ENCODE data around the gene RNF150. TPM values are rescaled to one million over a fixed set of nuclear protein-coding genes. Genes with fewer than 3 reads are reported as not detected.
"Not testable (repeated sequence)": the region's sequence is repeated elsewhere in the genome, so short reads cannot be mapped to it uniquely, and the experiment has no call there.

RNF150 gene
- total RNA-seq (2012; rRNA removed) = under 0.01 and 1.1 TPM in 2 replicates

GRCh38 chr4:141133146-141133998, at the start of gene RNF150:
RNF150 (minus strand) TSS chr4:141133469.
- Histone ChIP-seq H3K4me2 (ENCODE audit: low read length) (peak within 1 kb of the TSS; percentile 95), H3K4me3 (ENCODE audit: low read length) (peak within 1 kb of the TSS; percentile 98), H3K27me3 (ENCODE audit: control insufficient read depth, insufficient read depth, low read length) (peaks cover 8% of the 10 kb centered on the region), H3K9me3 (replicated peaks; ENCODE audit: low read length) (no peaks in the 10 kb centered on the region), H3K4me1 (ENCODE audit: control insufficient read depth, insufficient read depth, low read length) (peaks cover 26% of the 10 kb centered on the region), H3K9ac (ENCODE audit: low read depth, low read length) (peak within 1 kb of the TSS; percentile 88), H3K36me3 (ENCODE audit: insufficient read depth, low read length) (no peaks in the 10 kb centered on the region)

GRCh38 chr4:141180991-141181761, 47.9 kb upstream of the RNF150 start:
- Histone ChIP-seq H3K36me3 (ENCODE audit: insufficient read depth, low read length) (no peaks in the 10 kb centered on the region), H3K9me3 (replicated peaks; ENCODE audit: low read length) (no peaks in the 10 kb centered on the region), H3K9ac (ENCODE audit: low read depth, low read length) (no peak overlapping the region), H3K27me3 (ENCODE audit: control insufficient read depth, insufficient read depth, low read length) (peaks cover 7% of the 10 kb centered on the region), H3K4me1 (ENCODE audit: control insufficient read depth, insufficient read depth, low read length) (no peaks in the 10 kb centered on the region), H3K4me3 (ENCODE audit: low read length) (no peak overlapping the region), H3K4me2 (ENCODE audit: low read length) (no peak overlapping the region)

GRCh38 chr4:141179474-141180373, 46.5 kb upstream of the RNF150 start:
- H3K27me3 ChIP-seq (ENCODE audit: control insufficient read depth, insufficient read depth, low read length) = peaks cover 7% of the 10 kb centered on the region
- no peaks in the 10 kb centered on the region for H3K9me3 ChIP-seq (replicated peaks; ENCODE audit: low read length)
- no peaks in the 10 kb centered on the region for H3K4me1 ChIP-seq (ENCODE audit: control insufficient read depth, insufficient read depth, low read length)
- no peak overlapping the region for H3K9ac ChIP-seq (ENCODE audit: low read depth, low read length)
- no peak overlapping the region for H3K4me2 ChIP-seq (ENCODE audit: low read length)
- H3K4me3 ChIP-seq (ENCODE audit: low read length) = no peak overlapping the region
- H3K36me3 ChIP-seq (ENCODE audit: insufficient read depth, low read length) = no peaks in the 10 kb centered on the region

GRCh38 chr4:141177171-141177570, 43.9 kb upstream of the RNF150 start:
- no peaks in the 10 kb centered on the region for H3K36me3 ChIP-seq (ENCODE audit: insufficient read depth, low read length)
- H3K4me3 ChIP-seq (ENCODE audit: low read length) = no peak overlapping the region
- H3K9ac ChIP-seq (ENCODE audit: low read depth, low read length) = no peak overlapping the region
- H3K27me3 ChIP-seq (ENCODE audit: control insufficient read depth, insufficient read depth, low read length) = peaks cover 7% of the 10 kb centered on the region
- H3K4me2 ChIP-seq (ENCODE audit: low read length) = no peak overlapping the region
- H3K9me3 ChIP-seq (replicated peaks; ENCODE audit: low read length) = no peaks in the 10 kb centered on the region
- H3K4me1 ChIP-seq (ENCODE audit: control insufficient read depth, insufficient read depth, low read length) = no peaks in the 10 kb centered on the region

- Histone ChIP-seq H3K4me1 (ENCODE audit: control insufficient read depth, insufficient read depth, low read length) (no peaks in the 10 kb centered on the region), H3K4me2 (ENCODE audit: low read length) (no peak overlapping the region), H3K4me3 (ENCODE audit: low read length) (no peak overlapping the region), H3K36me3 (ENCODE audit: insufficient read depth, low read length) (no peaks in the 10 kb centered on the region), H3K9me3 (replicated peaks; ENCODE audit: low read length) (no peaks in the 10 kb centered on the region), H3K9ac (ENCODE audit: low read depth, low read length) (no peak overlapping the region), H3K27me3 (ENCODE audit: control insufficient read depth, insufficient read depth, low read length) (no peaks in the 10 kb centered on the region)
These were observed 41.2 kb upstream of the RNF150 start for GRCh38 chr4:141174457-141174856.

- Histone ChIP-seq H3K9me3 (replicated peaks; ENCODE audit: low read length) (no peaks in the 10 kb centered on the region), H3K4me3 (ENCODE audit: low read length) (no peak overlapping the region), H3K4me1 (ENCODE audit: control insufficient read depth, insufficient read depth, low read length) (no peaks in the 10 kb centered on the region), H3K9ac (ENCODE audit: low read depth, low read length) (no peak overlapping the region), H3K4me2 (ENCODE audit: low read length) (no peak overlapping the region), H3K36me3 (ENCODE audit: insufficient read depth, low read length) (no peaks in the 10 kb centered on the region), H3K27me3 (ENCODE audit: control insufficient read depth, insufficient read depth, low read length) (no peaks in the 10 kb centered on the region)
These were observed 37.4 kb upstream of the RNF150 start for GRCh38 chr4:141170671-141171070.

GRCh38 chr4:141169391-141169790, 36.1 kb upstream of the RNF150 start:
- no peaks in the 10 kb centered on the region for H3K9me3 ChIP-seq (replicated peaks; ENCODE audit: low read length)
- no peaks in the 10 kb centered on the region for H3K4me1 ChIP-seq (ENCODE audit: control insufficient read depth, insufficient read depth, low read length)
- H3K9ac ChIP-seq (ENCODE audit: low read depth, low read length) = no peak overlapping the region
- H3K36me3 ChIP-seq (ENCODE audit: insufficient read depth, low read length) = no peaks in the 10 kb centered on the region
- no peak overlapping the region for H3K4me3 ChIP-seq (ENCODE audit: low read length)
- no peak overlapping the region for H3K4me2 ChIP-seq (ENCODE audit: low read length)
- H3K27me3 ChIP-seq (ENCODE audit: control insufficient read depth, insufficient read depth, low read length) = peaks cover 6% of the 10 kb centered on the region

GRCh38 chr4:141165001-141165400, 31.7 kb upstream of the RNF150 start:
- H3K4me1 ChIP-seq (ENCODE audit: control insufficient read depth, insufficient read depth, low read length); H3K9me3 ChIP-seq (replicated peaks; ENCODE audit: low read length); H3K9ac ChIP-seq (ENCODE audit: low read depth, low read length): not testable (repeated sequence)

GRCh38 chr4:141159027-141159426, 25.8 kb upstream of the RNF150 start:
- peaks cover under 1% of the 10 kb centered on the region for H3K27me3 ChIP-seq (ENCODE audit: control insufficient read depth, insufficient read depth, low read length)
- H3K9me3 ChIP-seq (replicated peaks; ENCODE audit: low read length) = no peaks in the 10 kb centered on the region
- no peak overlapping the region for H3K9ac ChIP-seq (ENCODE audit: low read depth, low read length)
- H3K4me2 ChIP-seq (ENCODE audit: low read length) = no peak overlapping the region
- H3K4me1 ChIP-seq (ENCODE audit: control insufficient read depth, insufficient read depth, low read length) = no peaks in the 10 kb centered on the region
- no peak overlapping the region for H3K4me3 ChIP-seq (ENCODE audit: low read length)
- no peaks in the 10 kb centered on the region for H3K36me3 ChIP-seq (ENCODE audit: insufficient read depth, low read length)

More at GRCh38 chr4:141165001-141165400, 31.7 kb upstream of the RNF150 start:
- H3K36me3 ChIP-seq (ENCODE audit: insufficient read depth, low read length); H3K4me3 ChIP-seq (ENCODE audit: low read length); H3K4me2 ChIP-seq (ENCODE audit: low read length): not testable (repeated sequence)
- H3K27me3 ChIP-seq (ENCODE audit: control insufficient read depth, insufficient read depth, low read length) = peaks cover 10% of the 10 kb centered on the region

- H3K4me2 ChIP-seq (ENCODE audit: low read length) = no peak overlapping the region
- H3K4me3 ChIP-seq (ENCODE audit: low read length) = no peak overlapping the region
- no peaks in the 10 kb centered on the region for H3K4me1 ChIP-seq (ENCODE audit: control insufficient read depth, insufficient read depth, low read length)
- H3K9ac ChIP-seq (ENCODE audit: low read depth, low read length) = no peak overlapping the region
- H3K36me3 ChIP-seq (ENCODE audit: insufficient read depth, low read length) = no peaks in the 10 kb centered on the region
- H3K27me3 ChIP-seq (ENCODE audit: control insufficient read depth, insufficient read depth, low read length) = no peaks in the 10 kb centered on the region
- no peaks in the 10 kb centered on the region for H3K9me3 ChIP-seq (replicated peaks; ENCODE audit: low read length)
These were observed 24.9 kb upstream of the RNF150 start for GRCh38 chr4:141158219-141158618.

- no peak overlapping the region for H3K9ac ChIP-seq (ENCODE audit: low read depth, low read length)
- H3K4me3 ChIP-seq (ENCODE audit: low read length) = no peak overlapping the region
- H3K4me1 ChIP-seq (ENCODE audit: control insufficient read depth, insufficient read depth, low read length) = no peaks in the 10 kb centered on the region
- no peaks in the 10 kb centered on the region for H3K27me3 ChIP-seq (ENCODE audit: control insufficient read depth, insufficient read depth, low read length)
- H3K36me3 ChIP-seq (ENCODE audit: insufficient read depth, low read length) = no peaks in the 10 kb centered on the region
- peak overlapping the region; percentile 31 for H3K4me2 ChIP-seq (ENCODE audit: low read length)
- H3K9me3 ChIP-seq (replicated peaks; ENCODE audit: low read length) = no peaks in the 10 kb centered on the region
These were observed 22.3 kb upstream of the RNF150 start for GRCh38 chr4:141155586-141155985.
